Rectal smooth muscle tissue (tissue), 1 donor: Measurements from ENCODE around the gene STPG1.
A peak's percentile ranks its signal among the peaks of the same experiment; 100 is the strongest.

Experiments used
- H3K27ac ChIP-seq: one replicate; pipeline ENCODE4 v1.7.0; 2013; ENCODE audit warnings: low read depth, low read length, inconsistent platforms
- H3K27me3 ChIP-seq: one replicate; pipeline ENCODE4 v1.7.0; 2013; ENCODE audit warnings: low read length; ENCODE audit not compliant: control insufficient read depth, insufficient read depth
- H3K36me3 ChIP-seq: one replicate; pipeline ENCODE4 v1.7.0; 2013; ENCODE audit warnings: low read length; ENCODE audit not compliant: control insufficient read depth, insufficient read depth
- H3K4me1 ChIP-seq: one replicate; pipeline ENCODE4 v1.7.0; 2013; ENCODE audit warnings: low read length; ENCODE audit not compliant: control insufficient read depth, insufficient read depth
- H3K4me3 ChIP-seq: one replicate; pipeline ENCODE4 v1.7.0; 2013; ENCODE audit warnings: low read length
- H3K9ac ChIP-seq: one replicate; pipeline ENCODE4 v1.7.0; 2013; ENCODE audit warnings: low read length

Gene STPG1

DNA sequence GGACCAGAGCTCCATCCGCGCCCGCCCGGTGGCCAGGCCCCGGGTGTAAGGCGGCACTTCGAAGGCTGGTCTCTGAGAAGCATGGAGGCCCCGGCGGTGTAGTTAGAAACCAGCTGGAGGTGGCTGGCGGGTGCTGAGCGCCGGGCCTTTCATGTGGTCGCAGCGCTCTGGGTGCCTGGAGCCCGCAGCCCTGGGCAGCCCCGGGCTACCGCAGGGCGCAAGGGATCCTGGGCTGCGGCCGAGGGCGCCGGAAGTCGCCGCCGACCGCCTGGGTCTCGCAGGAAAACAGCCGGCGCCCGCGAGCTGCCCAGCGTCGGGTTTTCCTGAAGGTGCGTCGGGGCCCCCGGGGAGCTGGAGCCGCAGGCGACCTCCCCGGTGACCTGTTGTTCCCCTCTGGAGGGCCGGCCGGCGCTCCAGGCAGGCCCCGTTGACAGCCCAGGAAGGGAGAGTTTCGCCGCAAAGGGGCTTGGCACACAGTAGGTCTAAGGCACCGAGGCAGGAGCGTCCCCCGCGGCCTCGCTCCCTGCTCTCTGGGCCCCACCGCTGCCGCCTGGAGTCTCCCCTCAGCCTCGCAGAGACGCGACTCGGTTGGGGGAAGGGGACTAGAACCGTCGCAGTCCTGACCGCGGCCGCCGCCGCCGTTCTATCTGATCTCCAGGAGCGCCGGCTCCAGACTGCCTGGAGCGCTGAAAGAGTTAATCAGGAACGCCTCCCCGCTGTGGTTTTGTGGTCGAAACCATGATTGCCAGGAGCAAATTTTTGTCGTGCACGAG is 91.7 kb downstream of the STPG1 start:
- H3K27me3 ChIP-seq = peaks cover 2% of the 10 kb centered on the region
- peak overlapping the region; percentile 46 for H3K9ac ChIP-seq
- peak overlapping the region; percentile 57 for H3K4me3 ChIP-seq
- no peak overlapping the region for H3K27ac ChIP-seq
- no peaks in the 10 kb centered on the region for H3K36me3 ChIP-seq
- no peaks in the 10 kb centered on the region for H3K4me1 ChIP-seq

- Histone ChIP-seq H3K27ac (no peak overlapping the region), H3K27me3 (peaks cover 2% of the 10 kb centered on the region), H3K9ac (no peak overlapping the region), H3K4me3 (peak overlapping the region; percentile 57), H3K4me1 (no peaks in the 10 kb centered on the region), H3K36me3 (no peaks in the 10 kb centered on the region)
Measured at GRCh38 chr1:24321126-24321525, 92.5 kb downstream of the STPG1 start.

DNA sequence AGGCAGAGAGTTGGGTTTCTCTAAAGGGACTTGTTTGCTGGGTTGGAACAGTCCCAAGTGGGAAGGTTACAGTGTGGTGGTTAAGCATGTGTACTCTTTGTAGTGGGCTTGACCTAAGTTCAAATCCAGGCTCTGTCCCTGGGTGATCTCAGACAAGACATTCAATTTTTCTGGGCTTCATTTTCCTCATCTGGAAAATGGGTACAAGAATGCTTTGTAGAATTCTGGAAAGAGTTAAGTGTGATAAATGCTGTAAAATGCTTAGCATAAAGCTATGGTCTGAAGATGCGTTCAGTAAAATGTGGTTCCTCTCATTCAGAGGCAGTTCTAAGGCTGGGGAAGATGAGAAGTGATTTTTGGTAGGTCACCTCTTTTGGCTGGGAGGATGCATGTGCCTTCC is 93.6 kb downstream of the STPG1 start:
- peaks cover 2% of the 10 kb centered on the region for H3K27me3 ChIP-seq
- no peak overlapping the region for H3K27ac ChIP-seq
- no peak overlapping the region for H3K9ac ChIP-seq

GRCh38 chr1:24319312-24319863 is 94.2 kb downstream of the STPG1 start, which contains the start of gene GRHL3:
Gene GRHL3 (plus strand): TSS chr1:24319357. CDS start chr1:24319552, 195 bp downstream.
- no peak within 1 kb of the TSS for H3K27ac ChIP-seq
- H3K9ac ChIP-seq = no peak within 1 kb of the TSS
- peak within 1 kb of the TSS; percentile 14 for H3K4me3 ChIP-seq
- peaks cover 2% of the 10 kb centered on the region for H3K27me3 ChIP-seq
- no peaks in the 10 kb centered on the region for H3K36me3 ChIP-seq
- no peaks in the 10 kb centered on the region for H3K4me1 ChIP-seq

More for the DNA sequence above, 93.6 kb downstream of the STPG1 start:
- Histone ChIP-seq H3K4me3 (no peak overlapping the region), H3K4me1 (no peaks in the 10 kb centered on the region), H3K36me3 (no peaks in the 10 kb centered on the region)

- Histone ChIP-seq H3K27ac (no peak overlapping the region), H3K36me3 (no peaks in the 10 kb centered on the region), H3K27me3 (peaks cover 2% of the 10 kb centered on the region), H3K4me1 (no peaks in the 10 kb centered on the region), H3K4me3 (no peak overlapping the region), H3K9ac (no peak overlapping the region)
Measured at GRCh38 chr1:24318615-24319311, 94.8 kb downstream of the STPG1 start.

GRCh38 chr1:24317956-24318614 is 95.5 kb downstream of the STPG1 start:
- Histone ChIP-seq H3K4me1 (no peaks in the 10 kb centered on the region), H3K4me3 (no peak overlapping the region), H3K9ac (no peak overlapping the region), H3K27ac (no peak overlapping the region), H3K36me3 (no peaks in the 10 kb centered on the region), H3K27me3 (peaks cover 2% of the 10 kb centered on the region)

DNA sequence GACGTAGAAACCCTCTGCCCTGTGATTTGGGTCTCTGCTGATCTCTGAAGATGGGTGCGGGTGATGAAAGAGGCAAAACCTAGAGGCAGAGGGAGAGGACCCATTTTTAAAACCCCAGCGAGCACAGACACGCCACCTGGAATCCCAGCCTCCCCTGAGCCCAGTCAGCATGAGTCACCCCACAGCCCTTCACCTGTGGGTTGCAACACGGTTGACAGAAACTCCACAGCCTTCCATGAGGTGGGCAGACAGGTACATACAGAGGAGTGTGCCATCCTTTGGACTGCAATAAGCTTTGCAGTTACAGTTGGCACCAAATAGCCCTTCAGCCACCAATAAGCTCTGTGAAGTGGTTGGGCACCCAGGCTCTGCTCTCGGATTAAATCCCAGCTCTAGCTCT is 96.5 kb downstream of the STPG1 start:
- Histone ChIP-seq H3K36me3 (no peaks in the 10 kb centered on the region), H3K9ac (no peak overlapping the region), H3K27me3 (peaks cover 2% of the 10 kb centered on the region), H3K4me3 (no peak overlapping the region), H3K27ac (no peak overlapping the region), H3K4me1 (no peaks in the 10 kb centered on the region)

DNA sequence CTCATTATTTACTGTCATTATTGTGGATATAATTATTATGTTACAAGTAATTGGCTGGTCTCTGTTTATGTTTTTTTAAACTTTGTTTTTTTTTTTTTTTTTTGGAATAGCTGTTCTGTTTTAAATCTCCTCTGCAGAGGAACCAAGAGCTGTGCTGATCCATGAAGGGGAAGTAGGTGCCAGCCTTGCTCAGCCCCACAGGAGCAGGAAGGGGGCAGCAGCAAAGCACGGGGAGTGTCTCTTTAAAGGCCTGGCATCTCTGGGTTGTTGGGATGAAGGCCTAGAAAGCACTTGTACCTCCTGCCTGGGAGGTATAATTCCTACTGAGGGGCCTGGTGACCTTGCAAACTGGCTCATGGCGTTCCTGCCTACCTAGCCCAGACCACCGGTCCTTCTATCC is 96.9 kb downstream of the STPG1 start:
- Histone ChIP-seq H3K36me3 (no peaks in the 10 kb centered on the region), H3K4me1 (no peaks in the 10 kb centered on the region), H3K4me3 (no peak overlapping the region), H3K27ac (no peak overlapping the region), H3K27me3 (peaks cover 2% of the 10 kb centered on the region), H3K9ac (no peak overlapping the region)

- H3K36me3 ChIP-seq = no peaks in the 10 kb centered on the region
- no peak overlapping the region for H3K9ac ChIP-seq
- no peak overlapping the region for H3K27ac ChIP-seq
- H3K4me1 ChIP-seq = no peaks in the 10 kb centered on the region
- H3K27me3 ChIP-seq = peaks cover 2% of the 10 kb centered on the region
- no peak overlapping the region for H3K4me3 ChIP-seq
Measured at GRCh38 chr1:24315391-24315790, 98.2 kb downstream of the STPG1 start.

GRCh38 chr1:24311741-24312140 is 101.8 kb downstream of the STPG1 start:
- H3K27ac ChIP-seq = no peak overlapping the region
- H3K4me3 ChIP-seq = no peak overlapping the region
- no peak overlapping the region for H3K9ac ChIP-seq
- H3K27me3 ChIP-seq = no peaks in the 10 kb centered on the region
- H3K36me3 ChIP-seq = no peaks in the 10 kb centered on the region
- H3K4me1 ChIP-seq = no peaks in the 10 kb centered on the region

GRCh38 chr1:24311234-24311633 is 102.3 kb downstream of the STPG1 start:
- no peak overlapping the region for H3K27ac ChIP-seq
- H3K4me3 ChIP-seq = no peak overlapping the region
- H3K4me1 ChIP-seq = no peaks in the 10 kb centered on the region
- H3K36me3 ChIP-seq = no peaks in the 10 kb centered on the region
- no peaks in the 10 kb centered on the region for H3K27me3 ChIP-seq
- H3K9ac ChIP-seq = no peak overlapping the region

- Histone ChIP-seq H3K4me1 (no peaks in the 10 kb centered on the region), H3K4me3 (no peak overlapping the region)
Measured at GRCh38 chr1:24309762-24310485, 103.7 kb downstream of the STPG1 start.

More at GRCh38 chr1:24309762-24310485, 103.7 kb downstream of the STPG1 start:
- Histone ChIP-seq H3K27ac (no peak overlapping the region), H3K36me3 (no peaks in the 10 kb centered on the region), H3K27me3 (no peaks in the 10 kb centered on the region), H3K9ac (no peak overlapping the region)
